Bronchial epithelial cell (primary cell): ENCODE results near the gene CSTF1. TPM values are rescaled to one million over a fixed set of nuclear protein-coding genes. Genes with fewer than 3 reads are reported as not detected.
"Not testable (repeated sequence)": the region's sequence is repeated elsewhere in the genome, so short reads cannot be mapped to it uniquely, and the experiment has no call there.

Experiments
- DNase-seq: peaks from one replicate; pipeline ENCODE4 v3.0.0-alpha.2; 2010; ENCODE audit warnings: low read depth
- FAIRE-seq: peaks from 2 replicates; lab custom pipeline; 2011; peaks lifted over from hg19 to GRCh38; lab: Jason Lieb, UNC
- H3K27me3 ChIP-seq: 2 replicates; pipeline ENCODE4 v1.5.1; 2011; ENCODE audit warnings: low read length; ENCODE audit not compliant: control insufficient read depth, insufficient read depth
- H3K36me3 ChIP-seq: 2 replicates; pipeline ENCODE4 v1.5.1; 2011; ENCODE audit warnings: low read length; ENCODE audit not compliant: control insufficient read depth, insufficient read depth
- H3K4me3 ChIP-seq: 2 replicates; pipeline ENCODE4 v1.5.1; 2011; ENCODE audit warnings: mild to moderate bottlenecking, low read depth, low read length, control low read depth
- total RNA-seq: library from RNA; depleted of rRNA; stranded (reverse); fragments of >200 nt; gene quantifications from 2 replicates; pipeline ENCODE4 v1.2.1, GENCODE V29; 2014
- TF ChIP-seq, protein P1 (sequence below): IDR thresholded peaks from 2 replicates; pipeline ENCODE4 v1.5.1; 2011; ENCODE audit warnings: mild to moderate bottlenecking, moderate library complexity, low read length, control low read depth, inconsistent platforms; ENCODE audit not compliant: insufficient read depth, severe bottlenecking

Gene CSTF1
- total RNA-seq, 1 donor from 2014 or later = 21.9 TPM

DNA sequence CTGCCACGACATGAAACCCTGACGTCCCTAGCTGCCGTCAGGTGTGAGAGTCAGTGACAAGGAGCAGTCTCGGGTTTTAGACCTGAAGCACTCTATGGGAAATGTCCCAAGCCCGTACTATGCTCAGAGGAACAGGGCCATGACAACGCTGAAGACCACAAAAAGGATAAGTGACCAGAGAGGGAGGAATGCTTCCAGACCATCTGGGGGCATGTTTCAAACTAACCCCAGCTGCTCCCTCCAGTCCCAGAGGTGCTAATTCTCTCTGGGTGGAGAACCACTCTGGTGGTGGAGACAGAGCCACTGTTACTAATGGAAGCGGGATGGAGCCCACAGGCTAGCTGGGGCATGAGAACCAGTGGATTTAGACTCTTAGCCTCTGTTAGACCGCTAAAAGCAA lies 9.1 kb upstream of the CSTF1 start:
- TF ChIP-seq, protein P1, sequence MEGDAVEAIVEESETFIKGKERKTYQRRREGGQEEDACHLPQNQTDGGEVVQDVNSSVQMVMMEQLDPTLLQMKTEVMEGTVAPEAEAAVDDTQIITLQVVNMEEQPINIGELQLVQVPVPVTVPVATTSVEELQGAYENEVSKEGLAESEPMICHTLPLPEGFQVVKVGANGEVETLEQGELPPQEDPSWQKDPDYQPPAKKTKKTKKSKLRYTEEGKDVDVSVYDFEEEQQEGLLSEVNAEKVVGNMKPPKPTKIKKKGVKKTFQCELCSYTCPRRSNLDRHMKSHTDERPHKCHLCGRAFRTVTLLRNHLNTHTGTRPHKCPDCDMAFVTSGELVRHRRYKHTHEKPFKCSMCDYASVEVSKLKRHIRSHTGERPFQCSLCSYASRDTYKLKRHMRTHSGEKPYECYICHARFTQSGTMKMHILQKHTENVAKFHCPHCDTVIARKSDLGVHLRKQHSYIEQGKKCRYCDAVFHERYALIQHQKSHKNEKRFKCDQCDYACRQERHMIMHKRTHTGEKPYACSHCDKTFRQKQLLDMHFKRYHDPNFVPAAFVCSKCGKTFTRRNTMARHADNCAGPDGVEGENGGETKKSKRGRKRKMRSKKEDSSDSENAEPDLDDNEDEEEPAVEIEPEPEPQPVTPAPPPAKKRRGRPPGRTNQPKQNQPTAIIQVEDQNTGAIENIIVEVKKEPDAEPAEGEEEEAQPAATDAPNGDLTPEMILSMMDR = no peak
- no peak for FAIRE-seq
- Histone ChIP-seq H3K36me3 (peaks cover 4% of the 10 kb centered on the region), H3K4me3 (no peak overlapping the region), H3K27me3 (no peaks in the 10 kb centered on the region)
- DNase-seq = no peak

DNA sequence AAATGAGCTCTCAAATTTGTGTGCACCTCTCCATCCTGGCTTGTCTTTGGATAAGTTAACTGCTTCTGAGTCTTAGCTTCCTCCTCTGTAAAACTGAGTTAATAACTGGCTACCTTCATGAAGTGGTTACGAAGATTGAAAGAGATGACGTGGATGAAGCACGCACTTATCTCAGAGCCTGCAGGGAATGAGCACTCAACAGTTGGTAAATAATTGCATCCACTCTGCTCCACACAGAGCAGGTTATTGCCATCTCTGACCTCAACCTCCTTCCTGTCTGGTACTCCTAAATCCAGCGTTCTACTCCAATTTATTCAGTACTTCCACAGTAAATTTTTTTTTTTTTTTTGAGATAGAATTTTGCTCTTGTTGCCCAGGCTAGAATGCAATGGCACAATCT lies 7.3 kb upstream of the CSTF1 start:
- TF ChIP-seq, protein P1 = no peak
- Histone ChIP-seq H3K4me3 (no peak overlapping the region), H3K27me3 (no peaks in the 10 kb centered on the region), H3K36me3 (peaks cover 3% of the 10 kb centered on the region)
- DNase-seq = no peak
- no peak for FAIRE-seq

DNA sequence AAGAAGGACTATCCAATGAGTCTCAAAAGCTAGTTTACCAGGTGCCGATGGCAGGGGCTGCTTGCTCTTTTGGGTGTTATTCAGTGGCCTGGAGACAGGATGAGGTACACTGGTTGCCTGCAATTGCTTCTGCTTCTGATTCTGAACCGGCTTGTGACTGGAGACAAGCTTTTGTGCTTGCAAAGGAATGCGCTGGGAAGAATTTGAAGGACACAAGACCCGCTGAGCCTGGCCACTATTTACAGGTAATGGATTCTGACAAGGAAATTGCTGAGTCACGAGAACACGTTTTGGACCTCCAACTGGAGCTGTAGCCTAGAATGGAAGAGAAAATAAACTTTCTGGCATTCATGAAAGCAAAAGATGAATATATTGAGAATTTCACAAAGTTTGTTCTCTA lies 6.2 kb upstream of the CSTF1 start:
- Histone ChIP-seq H3K27me3 (no peaks in the 10 kb centered on the region), H3K36me3 (peaks cover 3% of the 10 kb centered on the region), H3K4me3 (no peak overlapping the region)
- FAIRE-seq = no peak
- no peak for DNase-seq
- TF ChIP-seq, protein P1 = no peak

DNA sequence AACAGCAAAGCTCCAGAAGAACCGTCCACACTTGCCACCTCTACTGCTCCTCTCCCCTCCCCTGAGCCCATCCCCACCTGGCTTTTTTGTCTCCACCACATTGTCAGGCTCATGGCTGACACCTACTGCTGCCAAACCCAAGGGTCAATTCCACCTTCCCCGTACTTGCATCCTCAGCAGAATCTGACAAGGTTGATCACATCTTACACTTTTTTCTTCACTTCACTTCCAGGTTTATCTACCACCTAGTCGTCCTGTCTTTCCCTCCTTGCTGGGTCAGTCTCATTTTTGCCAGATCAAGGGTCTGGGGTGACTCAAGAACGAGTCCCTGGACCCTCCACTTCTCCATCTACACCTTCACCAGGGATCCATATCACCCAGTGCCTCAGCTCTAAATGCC lies 3.6 kb upstream of the CSTF1 start:
- Histone ChIP-seq H3K27me3 (no peaks in the 10 kb centered on the region), H3K4me3 (no peak overlapping the region), H3K36me3 (peaks cover 1% of the 10 kb centered on the region)
- DNase-seq (no peak), FAIRE-seq (no peak)
- TF ChIP-seq, protein P1 = no peak

DNA sequence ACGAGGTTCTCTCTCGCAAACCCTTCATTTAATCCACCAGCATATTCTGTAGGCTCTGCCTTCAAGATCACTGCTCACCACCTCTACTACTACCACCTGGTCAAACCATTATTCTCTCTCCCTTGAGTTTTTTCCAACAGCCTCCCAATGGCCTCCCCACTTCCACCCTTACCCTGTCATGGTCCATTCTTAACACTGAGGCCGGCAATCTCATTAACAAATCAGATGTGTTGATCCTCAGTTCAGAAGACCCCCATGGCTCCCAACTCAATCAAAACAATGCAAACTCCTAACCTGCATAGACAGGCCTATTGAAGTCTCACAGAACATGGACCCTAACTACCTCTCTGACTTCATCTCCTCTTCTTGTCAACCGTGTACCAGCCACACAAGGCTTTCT lies 2.6 kb upstream of the CSTF1 start:
- FAIRE-seq = no peak
- Histone ChIP-seq H3K4me3 (no peak overlapping the region), H3K36me3 (peaks cover 1% of the 10 kb centered on the region), H3K27me3 (no peaks in the 10 kb centered on the region)
- TF ChIP-seq, protein P1 = no peak
- DNase-seq = no peak

DNA sequence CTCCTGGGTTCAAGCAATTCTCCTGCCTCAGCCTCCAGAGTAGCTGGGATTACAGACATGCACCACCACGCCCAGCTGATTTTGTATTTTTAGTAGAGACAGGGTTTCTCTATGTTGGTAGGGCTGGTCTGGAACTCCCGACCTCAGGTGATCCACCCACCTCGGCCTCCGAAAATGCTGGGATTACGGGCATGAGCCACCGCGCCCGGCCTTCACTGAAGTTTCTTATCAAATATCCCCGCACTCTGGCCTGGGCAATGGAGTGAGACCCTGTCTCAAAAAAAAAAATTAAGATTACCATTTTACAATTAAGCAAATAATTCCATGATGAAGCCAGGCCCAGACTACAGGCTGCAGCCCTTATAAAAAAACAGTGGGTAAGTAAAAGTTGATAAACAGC lies 2.0 kb upstream of the CSTF1 start:
- not testable (repeated sequence) for FAIRE-seq, DNase-seq, H3K36me3 ChIP-seq, H3K27me3 ChIP-seq, H3K4me3 ChIP-seq
